ENCODE data around the gene NACA. TPM values are rescaled to one million over a fixed set of nuclear protein-coding genes. Genes with fewer than 3 reads are reported as not detected.

NACA gene
- total and polyA plus RNA-seq, 11 donors, result 361 to 1,208 (median 546) TPM

- Histone ChIP-seq H3K36me3 (peaks cover 0 to 69% (median 52%) of the 10 kb centered on the region in 9 donors), H3K27ac (peak overlapping the region in 1 of 12 donors; percentile 3), H3K9me3 (no peaks in the 10 kb centered on the region), H3K4me3 (no peak overlapping the region), H3K27me3 (no peaks in the 10 kb centered on the region), H3K4me1 (peaks cover 9 to 84% (median 62%) of the 10 kb centered on the region in 12 donors)
- DNase-seq (no peak), ATAC-seq (no peak)
- intact Hi-C loops (cut with DNase I), result no loop called here
- TF ChIP-seq CTCF (IDR thresholded peaks at IDR 0.05) (no peak), POLR2A (IDR thresholded peaks at IDR 0.05) (no peak)
These were observed 6.0 kb downstream of the NACA start for GRCh38 chr12:56719056-56719455.

GRCh38 chr12:56718636-56719035 lies 6.5 kb downstream of the NACA start:
- H3K27ac ChIP-seq, result peak overlapping the region in 1 of 12 donors; percentile 3
- 69 to 76% (median 74%) methylated on average over 4 of the region's 4 CpGs for WGBS, 4 donors
- no peak for ATAC-seq

GRCh38 chr12:56718149-56718548 lies 7.0 kb downstream of the NACA start:
- DNase-seq (no peak), ATAC-seq (no peak)
- H3K4me1 ChIP-seq, result peaks cover 9 to 74% (median 53%) of the 10 kb centered on the region in 12 donors
- no peaks in the 10 kb centered on the region for H3K27me3 ChIP-seq
- WGBS, 4 donors, result 86 to 100% (median 90%) methylated on average over 1 of the region's 1 CpG; no CpG with 5 or more reads in 1 of the 4 donors
- no peak overlapping the region for H3K4me3 ChIP-seq
- H3K27ac ChIP-seq, result no peak overlapping the region
- peaks cover 1 to 74% (median 61%) of the 10 kb centered on the region in 9 donors for H3K36me3 ChIP-seq
- TF ChIP-seq CTCF (IDR thresholded peaks at IDR 0.05), result no peak
- no peak for TF ChIP-seq POLR2A (IDR thresholded peaks at IDR 0.05)
- H3K9me3 ChIP-seq, result no peaks in the 10 kb centered on the region
- intact Hi-C loops (cut with DNase I), result no loop called here

More at GRCh38 chr12:56718636-56719035, 6.5 kb downstream of the NACA start:
- Histone ChIP-seq H3K9me3 (no peaks in the 10 kb centered on the region), H3K27me3 (no peaks in the 10 kb centered on the region), H3K4me1 (peaks cover 9 to 79% (median 57%) of the 10 kb centered on the region in 12 donors), H3K36me3 (peaks cover 0 to 74% (median 56%) of the 10 kb centered on the region in 9 donors), H3K4me3 (no peak overlapping the region)
- no peak for DNase-seq
- intact Hi-C loops (cut with DNase I), result no loop called here
- TF ChIP-seq CTCF (IDR thresholded peaks at IDR 0.05), result no peak
- TF ChIP-seq POLR2A (IDR thresholded peaks at IDR 0.05), result no peak

GRCh38 chr12:56716933-56717880 lies 7.9 kb downstream of the NACA start:
- no peaks in the 10 kb centered on the region for H3K27me3 ChIP-seq
- H3K4me1 ChIP-seq, result peaks cover 9 to 65% (median 43%) of the 10 kb centered on the region in 12 donors
- DNase-seq (peak in 1 of 5 donors; percentile 13), ATAC-seq (no peak)
- 82 to 91% (median 86%) methylated on average over 4 of the region's 4 CpGs for WGBS, 4 donors
- H3K27ac ChIP-seq, result no peak overlapping the region
- no peak for TF ChIP-seq POLR2A (IDR thresholded peaks at IDR 0.05)
- no peak for TF ChIP-seq CTCF (IDR thresholded peaks at IDR 0.05)
- intact Hi-C loops (cut with DNase I), result no loop called here
- no peak overlapping the region for H3K4me3 ChIP-seq
- H3K9me3 ChIP-seq, result no peaks in the 10 kb centered on the region
- peaks cover 3 to 76% (median 71%) of the 10 kb centered on the region in 9 donors for H3K36me3 ChIP-seq

Data from heart left ventricle (tissue), 16 donors.